ENCODE data around the gene ITGA1.
"Not testable (repeated sequence)": the region's sequence is repeated elsewhere in the genome, so short reads cannot be mapped to it uniquely, and the experiment has no call there.

Gene ITGA1

GRCh38 chr5:52938226-52938625 lies 150.5 kb downstream of the ITGA1 start:
- intact Hi-C loops (cut with DNase I), result no loop called here
- no peak for DNase-seq

- intact Hi-C loops (cut with DNase I), result no loop called here
These were observed 155.6 kb downstream of the ITGA1 start for GRCh38 chr5:52943285-52943684.

GRCh38 chr5:52943808-52944207 lies 156.1 kb downstream of the ITGA1 start:
- peak in 1 of 10 donors; percentile 73 for DNase-seq
- intact Hi-C loops (cut with DNase I), result no loop called here

More at GRCh38 chr5:52943285-52943684, 155.6 kb downstream of the ITGA1 start:
- no peak for DNase-seq

DNA sequence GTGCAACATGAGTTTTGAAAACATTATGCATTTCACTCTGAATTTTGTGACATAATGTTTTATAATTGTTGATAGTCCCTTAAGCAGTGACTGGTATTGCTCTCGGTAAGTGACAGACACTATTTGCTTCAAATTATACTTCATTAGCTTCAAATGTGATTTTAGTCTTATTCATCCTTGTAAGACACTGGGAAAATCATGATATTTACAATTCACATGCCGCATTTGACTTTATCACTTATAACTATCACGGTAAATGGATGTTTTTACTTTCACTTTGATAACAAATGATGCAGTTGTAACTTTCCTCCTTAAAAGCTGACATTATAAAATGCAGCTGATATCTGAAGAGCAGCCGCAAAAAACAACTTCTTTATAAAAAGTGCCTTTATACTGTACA lies 157.3 kb downstream of the ITGA1 start:
- no peak for DNase-seq
- intact Hi-C loops (cut with DNase I), result no loop called here

GRCh38 chr5:52947208-52947607 lies 159.5 kb downstream of the ITGA1 start:
- peak in 1 of 10 donors; percentile 32 for DNase-seq
- intact Hi-C loops (cut with DNase I), result no loop called here

DNA sequence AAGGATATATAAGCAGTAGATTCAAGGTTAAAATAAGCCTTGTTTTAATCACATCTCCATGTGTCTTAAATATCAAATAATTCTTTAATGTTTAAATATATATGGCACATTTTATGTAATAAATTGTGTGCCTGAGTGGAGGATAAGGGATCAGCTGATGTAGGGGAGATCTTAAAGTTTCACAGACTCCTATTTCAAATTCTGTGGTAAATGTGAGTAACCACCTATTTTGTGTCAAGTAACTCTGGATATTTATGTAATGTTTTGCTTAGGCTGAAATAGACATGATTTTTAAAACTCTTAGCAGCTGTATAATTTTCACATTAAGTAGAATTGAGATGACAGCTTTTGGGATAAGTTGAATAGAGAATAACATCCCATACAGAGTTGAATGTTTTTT lies 160.1 kb downstream of the ITGA1 start:
- intact Hi-C loops (cut with DNase I), result loop anchor here (1.0 to 2.0 kb wide), 2 partner anchors 41 to 148 kb away; partner anchors contain the start of gene ITGA2
- no peak for DNase-seq

GRCh38 chr5:52948418-52949076 lies 160.8 kb downstream of the ITGA1 start:
- intact Hi-C loops (cut with DNase I), result loop anchor here (1.0 to 2.0 kb wide), 2 partner anchors 40 to 148 kb away; partner anchors contain the start of gene ITGA2
- DNase-seq, result peak in 7 of 10 donors; percentile 34 to 82 (median 54)

- no peak for DNase-seq
- intact Hi-C loops (cut with DNase I), result no loop called here
These were observed 163.0 kb downstream of the ITGA1 start for GRCh38 chr5:52950686-52951085.

- intact Hi-C loops (cut with DNase I), result no loop called here
- no peak for DNase-seq
These were observed 164.8 kb downstream of the ITGA1 start for GRCh38 chr5:52952483-52952882.

DNA sequence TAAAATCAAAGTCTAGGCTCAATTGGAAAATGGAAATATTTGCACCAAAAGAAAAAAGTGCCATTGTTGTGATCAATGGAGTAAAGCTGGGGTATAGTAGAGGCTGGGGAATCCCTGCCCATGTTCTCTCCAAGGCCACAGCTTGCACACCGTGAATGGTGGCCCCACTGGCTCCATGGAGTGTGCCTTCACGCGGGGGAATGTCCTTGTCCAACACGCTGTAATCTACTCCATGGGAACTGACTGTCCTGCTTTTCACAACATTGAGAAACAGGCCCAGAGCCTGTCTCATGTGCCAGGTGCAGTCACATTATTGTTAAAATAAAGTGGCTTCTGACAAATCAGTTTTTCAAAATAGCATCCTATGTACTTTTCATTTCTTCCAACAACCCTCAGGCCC lies 168.3 kb downstream of the ITGA1 start:
- intact Hi-C loops (cut with DNase I), result no loop called here
- DNase-seq, result peak in 1 of 10 donors; percentile 59

DNA sequence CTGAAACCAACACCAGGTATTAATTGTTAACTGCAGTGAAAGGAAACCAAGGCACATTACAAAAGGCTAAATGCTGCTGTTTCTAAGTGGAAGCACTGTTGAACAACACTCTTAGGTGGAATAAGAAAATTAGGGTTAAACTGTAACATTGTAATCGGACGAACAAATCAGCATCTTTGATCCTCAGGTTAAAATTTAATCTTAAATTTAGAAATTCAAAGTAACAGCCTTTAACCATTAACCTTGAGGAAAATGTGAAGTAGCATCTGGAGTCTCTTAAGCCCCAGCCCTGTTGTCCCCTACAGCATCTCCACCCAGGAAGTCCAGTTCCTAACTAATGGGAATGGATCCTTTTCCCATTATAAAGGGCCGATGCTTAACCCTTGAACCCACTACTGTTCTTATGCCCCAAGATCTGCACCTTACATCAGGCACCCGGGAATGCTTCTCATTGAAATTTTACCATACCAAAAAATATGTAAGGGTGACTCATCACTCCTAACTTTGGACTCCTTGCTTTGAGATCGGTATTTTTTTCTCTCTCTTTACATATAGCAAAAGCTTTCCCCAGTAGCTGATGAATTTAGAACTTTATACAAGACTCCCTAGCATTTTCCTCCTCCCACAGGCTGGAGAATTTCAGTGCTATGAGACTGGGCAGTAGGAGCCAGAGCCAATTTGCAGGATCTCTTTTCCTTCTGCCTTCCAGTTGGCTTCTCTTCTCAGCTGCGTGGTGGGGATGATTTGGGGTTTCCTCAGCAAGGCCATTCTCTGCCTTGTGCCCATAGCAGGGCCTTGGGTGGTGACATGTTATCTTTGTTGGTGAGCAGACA lies 169.4 kb downstream of the ITGA1 start:
- no peak for DNase-seq
- intact Hi-C loops (cut with DNase I), result no loop called here

DNA sequence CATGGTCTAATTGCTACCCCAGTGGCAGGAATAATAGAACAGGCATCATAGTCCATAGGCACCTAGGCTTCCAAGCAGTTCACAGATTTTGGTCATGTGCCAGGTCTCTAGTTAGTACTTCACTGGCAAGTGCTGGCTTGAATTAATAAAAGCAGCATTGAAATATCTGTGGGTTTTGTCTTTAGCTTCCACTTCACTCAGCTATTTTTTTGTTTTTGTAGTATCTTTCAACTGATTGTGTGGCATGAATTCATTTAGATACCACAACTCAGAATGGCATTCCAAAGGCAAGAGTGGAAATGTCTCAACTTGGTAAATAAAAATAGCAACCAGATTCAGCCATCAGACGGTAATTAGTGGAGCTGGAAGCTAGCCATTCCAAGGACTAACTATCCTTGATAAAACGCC lies 173.6 kb downstream of the ITGA1 start:
- intact Hi-C loops (cut with DNase I), result no loop called here
- DNase-seq, result no peak

GRCh38 chr5:52963636-52964035 lies 175.9 kb downstream of the ITGA1 start:
- intact Hi-C loops (cut with DNase I), result no loop called here
- no peak for DNase-seq

- intact Hi-C loops (cut with DNase I), result no loop called here
- no peak for DNase-seq
These were observed 176.4 kb downstream of the ITGA1 start for GRCh38 chr5:52964138-52964537.

- intact Hi-C loops (cut with DNase I); DNase-seq: not testable (repeated sequence)
These were observed 188.4 kb downstream of the ITGA1 start for GRCh38 chr5:52976157-52976556.

DNA sequence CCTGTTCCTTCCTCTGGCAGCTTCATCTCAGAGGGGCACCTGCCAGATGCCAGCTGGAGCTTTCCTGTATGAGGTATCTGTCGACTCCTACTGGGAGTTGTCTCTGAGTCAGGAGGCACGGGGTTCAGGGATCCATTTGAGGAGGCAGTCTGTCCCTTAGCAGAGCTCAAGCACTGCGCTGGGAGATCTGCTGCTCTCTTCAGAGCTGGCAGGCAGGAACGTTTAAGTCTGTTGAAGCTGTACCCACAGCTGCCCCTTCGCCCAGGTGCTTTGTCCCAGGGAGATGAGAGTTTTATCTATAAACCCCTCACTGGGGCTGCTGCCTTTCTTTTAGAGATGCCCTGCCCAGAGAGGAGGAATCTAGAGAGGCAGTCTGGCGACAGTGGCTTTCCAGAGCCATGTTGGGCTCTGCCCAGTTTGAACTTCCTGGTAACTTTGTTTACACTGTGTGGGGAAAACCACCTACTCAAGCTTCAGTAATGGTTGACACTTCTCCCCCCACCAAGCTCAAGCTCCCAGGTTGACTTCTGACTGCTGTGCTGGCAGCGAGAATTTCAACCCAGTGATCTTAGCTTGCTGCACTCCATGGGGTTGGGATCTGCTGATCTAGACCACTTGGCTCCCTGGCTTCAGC lies 189.7 kb downstream of the ITGA1 start:
- intact Hi-C loops (cut with DNase I), result no loop called here
- no peak for DNase-seq

- intact Hi-C loops (cut with DNase I), result loop anchor here (10.0 kb wide), 1 partner anchor 113 kb away; no protein-coding TSS in a partner anchor
- DNase-seq, result no peak
These were observed 193.8 kb downstream of the ITGA1 start for GRCh38 chr5:52981507-52981906.

DNA sequence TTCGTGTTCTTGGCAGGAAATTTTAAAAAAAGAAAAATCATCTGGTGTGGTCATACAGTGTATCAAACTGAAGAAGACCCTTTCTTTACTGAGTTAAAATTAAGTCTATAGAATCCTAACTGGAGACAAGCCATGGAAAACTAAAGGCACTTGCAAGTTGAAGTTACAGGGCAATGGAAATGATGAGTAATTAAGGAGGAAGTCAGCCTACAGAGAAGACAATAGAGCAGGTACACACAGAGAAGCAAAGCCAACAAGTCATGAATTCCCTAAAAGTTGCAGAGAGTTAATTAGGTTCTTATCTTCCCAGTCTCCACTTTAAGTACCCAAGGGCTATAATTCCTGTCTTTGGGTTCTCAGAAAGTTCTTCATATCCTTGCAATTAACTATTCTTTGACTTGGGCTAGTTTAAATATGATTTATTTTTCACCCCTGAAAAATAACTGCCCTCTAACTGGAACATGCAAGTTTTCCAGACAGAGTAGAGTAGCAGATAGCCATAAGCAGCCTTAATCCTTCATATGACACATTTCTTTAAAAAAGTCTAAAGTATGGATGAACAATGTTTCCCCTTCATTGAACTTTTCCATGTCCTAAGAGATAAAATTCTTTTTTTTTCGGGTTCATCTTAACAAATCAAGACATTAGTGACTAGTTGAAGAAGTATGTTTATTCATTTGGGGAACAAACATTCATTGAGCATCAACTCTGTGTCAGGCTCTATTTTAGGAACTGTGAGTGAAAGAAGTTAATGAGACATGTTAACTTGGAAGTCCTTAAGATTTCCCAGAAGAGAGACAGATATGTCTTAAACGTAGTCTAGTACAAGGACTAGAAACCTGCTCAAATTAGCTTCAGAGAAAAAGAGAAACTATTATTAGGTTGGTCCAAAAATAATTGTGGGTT lies 196.3 kb downstream of the ITGA1 start:
- no peak for DNase-seq
- intact Hi-C loops (cut with DNase I), result loop anchor here (10.0 kb wide), 1 partner anchor 111 kb away; no protein-coding TSS in a partner anchor

GRCh38 chr5:52985306-52985705 lies 197.6 kb downstream of the ITGA1 start:
- no peak for DNase-seq

More at GRCh38 chr5:52985306-52985705, 197.6 kb downstream of the ITGA1 start:
- intact Hi-C loops (cut with DNase I), result loop anchor here (10.0 kb wide), 1 partner anchor 109 kb away; no protein-coding TSS in a partner anchor
